ENCODE data around the gene JUN.
A peak's percentile ranks its signal among the peaks of the same experiment; 100 is the strongest.

Gene JUN

GRCh38 chr1:58780836-58781452, 2.9 kb downstream of the JUN start:
- TF ChIP-seq CTCF (conservative IDR thresholded peaks at IDR 0.05; ENCODE audit: low read depth, low read length) = no peak
- H3K4me3 ChIP-seq (ENCODE audit: low read depth, low read length) = peak overlapping the region; percentile 87
- peak; percentile 41 for DNase-seq (ENCODE audit: low read depth)

GRCh38 chr1:58780411-58780810, 3.4 kb downstream of the JUN start:
- peak overlapping the region; percentile 87 for H3K4me3 ChIP-seq (ENCODE audit: low read depth, low read length)
- DNase-seq (ENCODE audit: low read depth) = no peak
- no peak for TF ChIP-seq CTCF (conservative IDR thresholded peaks at IDR 0.05; ENCODE audit: low read depth, low read length)

GRCh38 chr1:58779801-58780382, 4.0 kb downstream of the JUN start:
- H3K4me3 ChIP-seq (ENCODE audit: low read depth, low read length) = peak overlapping the region; percentile 87
- no peak for TF ChIP-seq CTCF (conservative IDR thresholded peaks at IDR 0.05; ENCODE audit: low read depth, low read length)
- DNase-seq (ENCODE audit: low read depth) = peak; percentile 77

GRCh38 chr1:58779059-58779754, 4.6 kb downstream of the JUN start:
- no peak overlapping the region for H3K4me3 ChIP-seq (ENCODE audit: low read depth, low read length)
- no peak for DNase-seq (ENCODE audit: low read depth)
- no peak for TF ChIP-seq CTCF (conservative IDR thresholded peaks at IDR 0.05; ENCODE audit: low read depth, low read length)

GRCh38 chr1:58778385-58779000, 5.4 kb downstream of the JUN start:
- H3K4me3 ChIP-seq (ENCODE audit: low read depth, low read length) = no peak overlapping the region
- no peak for TF ChIP-seq CTCF (conservative IDR thresholded peaks at IDR 0.05; ENCODE audit: low read depth, low read length)
- DNase-seq (ENCODE audit: low read depth) = no peak

- TF ChIP-seq CTCF (conservative IDR thresholded peaks at IDR 0.05; ENCODE audit: low read depth, low read length) = no peak
- H3K4me3 ChIP-seq (ENCODE audit: low read depth, low read length) = no peak overlapping the region
Observed at GRCh38 chr1:58774027-58774426, 9.8 kb downstream of the JUN start.

More at GRCh38 chr1:58774027-58774426, 9.8 kb downstream of the JUN start:
- DNase-seq (ENCODE audit: low read depth) = no peak
